Measurements from ENCODE around the gene FOXA3. TPM values are rescaled to one million over a fixed set of nuclear protein-coding genes. Genes with fewer than 3 reads are reported as not detected.
A peak's percentile ranks its signal among the peaks of the same experiment; 100 is the strongest.

FOXA3 gene
- total and polyA plus RNA-seq, 10 of the 15 experiments (the other 5 are each of a cell fraction or from before 2014, with no cell fraction given), result 0.04 to 0.83 (median 0.11) TPM; not detected in 5

DNA sequence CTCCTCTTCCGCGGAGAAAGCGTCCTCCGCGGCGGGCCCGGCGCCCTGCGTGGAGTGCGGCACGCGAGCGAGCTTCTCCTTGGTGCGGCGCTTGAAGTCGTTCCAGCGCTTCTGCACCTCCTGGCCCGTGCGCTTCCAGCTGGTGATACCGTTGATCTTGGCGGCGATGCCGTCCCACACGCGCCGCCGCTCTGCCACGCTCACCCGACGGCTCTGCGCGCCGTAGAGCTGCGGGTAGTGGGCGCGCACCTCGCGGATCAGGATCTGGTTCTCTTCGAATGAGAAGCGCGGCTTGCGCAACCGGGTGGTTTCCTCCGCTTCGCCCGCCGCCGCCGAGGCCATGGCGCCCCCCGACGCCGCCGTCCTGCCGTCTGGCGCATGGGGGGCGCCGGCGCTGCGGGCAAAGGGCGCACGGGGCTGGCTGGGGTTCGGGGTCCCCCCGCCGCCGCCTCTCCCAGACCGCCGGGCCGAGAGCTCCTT lies 37.3 kb downstream of the FOXA3 start:
- SMC1A ChIA-PET (ENCODE audit: uncharacterized antibody, unreplicated experiment), result interaction anchor here (0.6 to 1.9 kb wide), 3 partner anchors 16 to 794 kb away, joined by 3 to 9 read pairs (median 3); partner anchors contain the start of genes CCDC61 and IRF2BP1
- no peak for ATAC-seq
- POLR2A ChIA-PET, result interaction anchor here (0.9 to 3.7 kb wide), 5 partner anchors 9 to 94 kb away, joined by 4 to 23 read pairs (median 5); partner anchors contain the start of genes CCDC61, FOXA3 and SYMPK
- peak overlapping the region; percentile 98 for H3K4me3 ChIP-seq
- H3K4me2 ChIP-seq (ENCODE audit: control insufficient read depth, insufficient read depth), result peak overlapping the region; percentile 73
- no peak for DNase-seq (ENCODE audit: low read depth, low spot score)
- TF ChIP-seq POLR2A (IDR thresholded peaks at IDR 0.05; ENCODE audit: low read depth, low read length) (0 out of 2 replicates have a peak, but pooled peaks have one; percentile 32), DPF2 (IDR thresholded peaks at IDR 0.05) (peak; percentile 58), IKZF1 (conservative IDR thresholded peaks at IDR 0.05) (peak; percentile 69), LARP7 (IDR thresholded peaks at IDR 0.05) (0 out of 2 replicates have a peak, but pooled peaks have one; percentile 52), ZNF622 (IDR thresholded peaks at IDR 0.05) (no peak), BHLHE40 (IDR thresholded peaks at IDR 0.05; ENCODE audit: borderline replicate concordance in 1 of 2, low read depth in 2 of 2, low read length in 1 of 2) (0 out of 4 replicates have a peak, but pooled peaks of 1 of the 2 experiments have one; percentile 37), CEBPB (IDR thresholded peaks at IDR 0.05; ENCODE audit: borderline replicate concordance in 1 of 2, low read depth in 2 of 2, low read length in 2 of 2) (peak in 1 of 2 experiments; percentile 69; a peak in 1 of 4 replicates), BACH1 (IDR thresholded peaks at IDR 0.05; ENCODE audit: borderline replicate concordance) (0 out of 2 replicates have a peak, but pooled peaks have one; percentile 14), GATAD2B (conservative IDR thresholded peaks at IDR 0.05; ENCODE audit: low read depth) (0 out of 2 replicates have a peak, but pooled peaks have one; percentile 62)
- TF ChIP-seq, protein P1, sequence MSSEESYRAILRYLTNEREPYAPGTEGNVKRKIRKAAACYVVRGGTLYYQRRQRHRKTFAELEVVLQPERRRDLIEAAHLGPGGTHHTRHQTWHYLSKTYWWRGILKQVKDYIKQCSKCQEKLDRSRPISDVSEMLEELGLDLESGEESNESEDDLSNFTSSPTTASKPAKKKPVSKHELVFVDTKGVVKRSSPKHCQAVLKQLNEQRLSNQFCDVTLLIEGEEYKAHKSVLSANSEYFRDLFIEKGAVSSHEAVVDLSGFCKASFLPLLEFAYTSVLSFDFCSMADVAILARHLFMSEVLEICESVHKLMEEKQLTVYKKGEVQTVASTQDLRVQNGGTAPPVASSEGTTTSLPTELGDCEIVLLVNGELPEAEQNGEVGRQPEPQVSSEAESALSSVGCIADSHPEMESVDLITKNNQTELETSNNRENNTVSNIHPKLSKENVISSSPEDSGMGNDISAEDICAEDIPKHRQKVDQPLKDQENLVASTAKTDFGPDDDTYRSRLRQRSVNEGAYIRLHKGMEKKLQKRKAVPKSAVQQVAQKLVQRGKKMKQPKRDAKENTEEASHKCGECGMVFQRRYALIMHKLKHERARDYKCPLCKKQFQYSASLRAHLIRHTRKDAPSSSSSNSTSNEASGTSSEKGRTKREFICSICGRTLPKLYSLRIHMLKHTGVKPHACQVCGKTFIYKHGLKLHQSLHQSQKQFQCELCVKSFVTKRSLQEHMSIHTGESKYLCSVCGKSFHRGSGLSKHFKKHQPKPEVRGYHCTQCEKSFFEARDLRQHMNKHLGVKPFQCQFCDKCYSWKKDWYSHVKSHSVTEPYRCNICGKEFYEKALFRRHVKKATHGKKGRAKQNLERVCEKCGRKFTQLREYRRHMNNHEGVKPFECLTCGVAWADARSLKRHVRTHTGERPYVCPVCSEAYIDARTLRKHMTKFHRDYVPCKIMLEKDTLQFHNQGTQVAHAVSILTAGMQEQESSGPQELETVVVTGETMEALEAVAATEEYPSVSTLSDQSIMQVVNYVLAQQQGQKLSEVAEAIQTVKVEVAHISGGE (CRISPR knock-in tag; IDR thresholded peaks at IDR 0.05), result no peak
- TF ChIP-seq, protein P2, sequence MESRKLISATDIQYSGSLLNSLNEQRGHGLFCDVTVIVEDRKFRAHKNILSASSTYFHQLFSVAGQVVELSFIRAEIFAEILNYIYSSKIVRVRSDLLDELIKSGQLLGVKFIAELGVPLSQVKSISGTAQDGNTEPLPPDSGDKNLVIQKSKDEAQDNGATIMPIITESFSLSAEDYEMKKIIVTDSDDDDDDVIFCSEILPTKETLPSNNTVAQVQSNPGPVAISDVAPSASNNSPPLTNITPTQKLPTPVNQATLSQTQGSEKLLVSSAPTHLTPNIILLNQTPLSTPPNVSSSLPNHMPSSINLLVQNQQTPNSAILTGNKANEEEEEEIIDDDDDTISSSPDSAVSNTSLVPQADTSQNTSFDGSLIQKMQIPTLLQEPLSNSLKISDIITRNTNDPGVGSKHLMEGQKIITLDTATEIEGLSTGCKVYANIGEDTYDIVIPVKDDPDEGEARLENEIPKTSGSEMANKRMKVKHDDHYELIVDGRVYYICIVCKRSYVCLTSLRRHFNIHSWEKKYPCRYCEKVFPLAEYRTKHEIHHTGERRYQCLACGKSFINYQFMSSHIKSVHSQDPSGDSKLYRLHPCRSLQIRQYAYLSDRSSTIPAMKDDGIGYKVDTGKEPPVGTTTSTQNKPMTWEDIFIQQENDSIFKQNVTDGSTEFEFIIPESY (IDR thresholded peaks at IDR 0.05), result peak; percentile 54; the same call in 1 of the 2 replicates
- H3K9ac ChIP-seq (ENCODE audit: control insufficient read depth, insufficient read depth, low read length), result no peak overlapping the region
- in situ Hi-C loops (cut with MboI), result no loop called here
- peaks cover 10% of the 10 kb centered on the region for H3K4me1 ChIP-seq (ENCODE audit: control insufficient read depth, insufficient read depth, low read length)
- no peak for FAIRE-seq
- CTCF ChIA-PET, result interaction anchor here (1.8 to 3.6 kb wide), 3 partner anchors 15 to 37 kb away, joined by 9 to 28 read pairs (median 18); partner anchors contain the start of genes FOXA3, IRF2BP1 and SYMPK
- peaks cover 8% of the 10 kb centered on the region for H3K79me2 ChIP-seq (ENCODE audit: control insufficient read depth, insufficient read depth, low read length)
- no peaks in the 10 kb centered on the region for H4K20me1 ChIP-seq (ENCODE audit: control insufficient read depth, insufficient read depth)
- RAD21 ChIA-PET (ENCODE audit: unreplicated experiment), result interaction anchor here (0.9 to 2.3 kb wide), 6 partner anchors 15 to 84 kb away, joined by 3 to 26 read pairs (median 4); partner anchors contain the start of genes FOXA3, IRF2BP1 and SYMPK
- no peak overlapping the region for H3K27ac ChIP-seq (ENCODE audit: control insufficient read depth, insufficient read depth)
- intact Hi-C loops (cut with micrococcal nuclease; ENCODE audit: unreplicated experiment), result loop anchor here (5.0 kb wide), 1 partner anchor 84 kb away; the partner anchor contains the start of gene RSPH6A
- no peak overlapping the region for H2AFZ ChIP-seq (ENCODE audit: control insufficient read depth, low read depth, low read length)
- H3K27me3 ChIP-seq (replicated peaks in 1 of 2; ENCODE audit: control insufficient read depth in 2 of 2, insufficient read depth in 2 of 2, low read length in 1 of 2), result no peaks in the 10 kb centered on the region
- BruUV-seq (replicated peaks), result no TSS peak
- 41% methylated on average over 51 of the region's 69 CpGs for WGBS (ENCODE audit: insufficient coverage, insufficient replicate concordance, low lambda C conversion rate, missing lambda C conversion rate)
- H3K36me3 ChIP-seq (ENCODE audit: control insufficient read depth in 2 of 2, insufficient read depth in 2 of 2, low read length in 1 of 2), result no peaks in the 10 kb centered on the region; a peak in 2 of 4 replicates
- no peaks in the 10 kb centered on the region for H3K9me3 ChIP-seq (replicated peaks; ENCODE audit: control insufficient read depth, insufficient read depth, low read length)

Measured in GM12878 (cell line).